ENCODE data around the gene ZNF816. TPM values are rescaled to one million over a fixed set of nuclear protein-coding genes. Genes with fewer than 3 reads are reported as not detected.
A peak's percentile ranks its signal among the peaks of the same experiment; 100 is the strongest.
"Not testable (repeated sequence)": the region's sequence is repeated elsewhere in the genome, so short reads cannot be mapped to it uniquely, and the experiment has no call there.

Gene ZNF816
- total RNA-seq, 2 donors from 2014 or later = 6.4 to 9.7 TPM

- DNase-seq (ENCODE audit: low spot score) = no peak
- intact Hi-C loops (cut with DNase I) = no loop called here
Observed at GRCh38 chr19:52967772-52968171, 5.1 kb upstream of the ZNF816 start.

- no peak for DNase-seq (ENCODE audit: low spot score)
- intact Hi-C loops (cut with DNase I) = no loop called here
Observed at GRCh38 chr19:52963247-52963618, 552 bp upstream of the ZNF816 start.

- DNase-seq (ENCODE audit: low spot score) = no peak
- intact Hi-C loops (cut with DNase I) = no loop called here
Observed at GRCh38 chr19:52961981-52962380, 700 bp downstream of the ZNF816 start.

DNA sequence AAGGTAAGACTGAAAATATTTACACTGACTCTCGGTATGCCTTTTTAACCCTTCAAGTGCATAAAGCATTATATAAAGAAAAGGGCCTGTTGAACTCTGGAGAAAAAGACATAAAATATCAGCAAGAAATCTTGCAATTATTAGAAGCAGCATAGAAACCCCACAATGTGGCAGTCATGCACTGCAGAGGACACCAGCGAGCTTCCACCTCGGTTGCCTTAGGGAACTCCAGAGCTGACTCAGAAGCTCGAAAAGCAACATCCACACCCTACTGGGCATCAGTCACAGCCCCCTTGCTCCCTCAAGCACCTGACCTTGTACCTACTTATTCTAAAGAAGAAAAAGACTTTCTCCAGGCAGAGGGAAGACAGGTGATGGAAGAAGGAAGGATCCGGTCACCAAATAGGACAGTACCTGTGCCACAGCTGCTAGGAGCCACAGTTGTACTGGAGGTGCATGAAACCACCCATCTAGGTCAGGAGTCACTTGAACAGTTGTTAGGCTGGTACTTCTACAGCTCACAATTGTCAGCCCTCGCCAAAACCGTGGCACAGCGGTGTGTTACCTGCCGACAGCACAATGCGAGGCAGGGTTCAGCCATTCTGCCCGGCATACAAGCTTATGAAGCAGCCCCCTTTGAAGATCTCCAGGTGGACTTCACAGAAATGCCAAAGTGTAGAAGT is 2.9 kb downstream of the ZNF816 start:
- intact Hi-C loops (cut with DNase I) = no loop called here
- DNase-seq (ENCODE audit: low spot score) = no peak

GRCh38 chr19:52957591-52957990 is 5.1 kb downstream of the ZNF816 start:
- intact Hi-C loops (cut with DNase I) = no loop called here
- no peak for DNase-seq (ENCODE audit: low spot score)

- intact Hi-C loops (cut with DNase I) = no loop called here
- no peak for DNase-seq (ENCODE audit: low spot score)
Observed at GRCh38 chr19:52956917-52957316, 5.8 kb downstream of the ZNF816 start.

DNA sequence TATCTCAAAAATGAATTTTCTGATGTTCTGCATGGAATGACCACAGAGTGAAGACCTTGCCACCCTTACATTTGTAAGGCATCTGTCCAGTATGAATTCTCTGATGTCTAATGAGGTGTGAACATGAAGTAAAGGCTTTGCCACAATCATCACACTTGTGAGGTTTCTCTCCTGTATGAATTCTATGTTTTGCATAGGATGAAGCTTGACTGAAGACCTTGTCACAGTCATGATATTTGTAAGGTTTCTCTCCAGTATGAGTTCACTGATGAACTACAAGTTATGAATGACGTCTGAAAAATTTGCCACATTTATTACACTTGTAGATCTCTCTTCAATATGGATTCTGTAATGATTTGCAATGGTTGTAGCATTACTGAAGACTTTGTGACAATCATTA is 13.3 kb downstream of the ZNF816 start:
- DNase-seq (ENCODE audit: low spot score) = no peak
- intact Hi-C loops (cut with DNase I) = no loop called here

- DNase-seq (ENCODE audit: low spot score) = no peak
- intact Hi-C loops (cut with DNase I) = no loop called here
Observed at GRCh38 chr19:52948025-52948770, 14.5 kb downstream of the ZNF816 start.

DNA sequence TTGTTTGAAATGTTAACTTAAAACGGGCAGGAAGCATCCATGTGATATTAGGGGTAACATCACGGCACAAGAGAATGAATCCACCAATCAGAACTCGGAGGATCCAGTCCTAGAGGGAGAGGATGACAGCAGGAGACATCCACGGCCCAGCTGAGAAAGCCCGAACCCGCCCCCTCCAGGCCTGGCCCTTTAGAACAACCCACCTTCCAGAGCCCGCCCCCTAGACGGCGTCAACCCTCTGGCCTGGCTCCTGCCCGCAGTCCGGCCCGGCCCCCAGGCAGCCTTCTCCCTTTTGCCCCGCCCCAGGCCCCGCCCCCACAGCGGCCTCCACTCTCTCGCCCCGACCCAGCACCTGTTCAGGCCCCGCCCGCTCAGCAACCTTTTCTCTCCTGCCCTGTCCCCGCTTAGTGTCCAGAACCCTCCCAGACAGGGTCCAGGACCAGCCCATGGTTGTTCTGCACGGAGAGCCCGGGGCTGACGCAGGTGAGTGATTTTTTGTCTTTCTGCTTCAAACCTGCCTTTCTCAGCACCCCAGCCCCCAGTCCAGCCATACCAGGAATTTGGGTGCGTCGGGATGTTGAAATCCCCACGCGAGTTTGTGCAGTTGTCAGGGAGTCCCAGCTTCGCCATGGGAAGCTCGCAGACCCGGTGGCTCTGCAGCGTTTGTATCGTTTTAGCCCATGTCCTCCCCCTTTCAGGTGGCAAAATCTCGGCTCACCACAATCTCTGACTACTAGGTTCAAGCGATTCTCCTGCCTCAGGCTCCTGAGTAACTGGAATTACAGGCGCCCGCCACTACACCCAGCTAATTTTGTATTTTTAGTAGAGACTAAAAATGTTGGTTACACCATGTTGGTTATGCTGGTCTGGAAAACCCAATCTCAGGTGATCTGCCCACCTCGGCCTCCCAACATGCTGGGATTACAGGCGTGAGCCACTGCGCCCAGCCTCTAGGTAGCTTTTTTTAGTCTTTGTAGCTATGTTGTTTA is 16.1 kb downstream of the ZNF816 start:
- intact Hi-C loops (cut with DNase I) = loop anchor here in 1 of 2 donors (1.0 to 2.0 kb wide), 2 partner anchors 26 to 70 kb away; no protein-coding TSS in a partner anchor
- no peak for DNase-seq (ENCODE audit: low spot score)

- intact Hi-C loops (cut with DNase I) = loop anchor here in 1 of 2 donors (1.0 to 2.0 kb wide), 2 partner anchors 27 to 69 kb away; no protein-coding TSS in a partner anchor
- DNase-seq (ENCODE audit: low spot score) = no peak
Observed at GRCh38 chr19:52945652-52946321, 16.9 kb downstream of the ZNF816 start.

GRCh38 chr19:52944703-52945493 is 17.8 kb downstream of the ZNF816 start:
- not testable (repeated sequence) for DNase-seq (ENCODE audit: low spot score)

DNA sequence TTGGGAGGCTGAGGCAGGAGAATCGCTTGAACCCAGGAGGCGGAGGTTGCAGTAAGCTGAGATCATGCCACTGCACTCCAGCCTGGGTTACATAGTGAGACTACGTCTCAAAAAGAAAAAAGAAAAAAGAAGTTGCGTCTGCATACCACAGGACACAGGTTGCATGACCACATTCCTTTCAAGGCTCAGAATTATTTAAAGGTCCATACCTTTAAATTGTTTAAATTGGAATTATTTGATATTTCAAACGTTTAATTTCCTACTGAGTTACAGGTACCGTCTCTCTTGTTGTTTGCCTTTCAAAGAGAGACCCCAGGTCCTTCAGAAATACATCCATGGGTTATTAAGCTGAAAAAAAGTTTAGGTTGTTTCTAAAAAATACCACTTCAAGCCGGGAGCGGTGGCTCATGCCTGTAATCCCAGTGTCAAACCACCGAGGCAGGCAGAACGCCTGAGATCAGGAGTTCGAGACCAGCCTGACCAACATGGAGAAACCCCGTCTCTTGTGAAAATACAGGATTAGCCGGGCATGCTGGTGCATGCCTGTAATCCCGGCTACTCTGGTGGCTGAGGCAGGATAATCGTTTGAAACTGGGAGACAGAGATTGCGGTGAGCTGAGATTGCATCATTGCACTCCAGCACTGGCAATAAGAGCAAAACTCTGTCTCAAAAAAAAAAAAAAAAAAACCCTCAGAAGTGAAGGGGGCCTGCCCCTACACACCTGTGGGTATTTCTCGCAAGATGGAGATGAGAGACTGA is 18.6 kb downstream of the ZNF816 start:
- intact Hi-C loops (cut with DNase I) = no loop called here
- DNase-seq (ENCODE audit: low spot score) = no peak

More at GRCh38 chr19:52944703-52945493, 17.8 kb downstream of the ZNF816 start:
- intact Hi-C loops (cut with DNase I) = not testable (repeated sequence)

DNA sequence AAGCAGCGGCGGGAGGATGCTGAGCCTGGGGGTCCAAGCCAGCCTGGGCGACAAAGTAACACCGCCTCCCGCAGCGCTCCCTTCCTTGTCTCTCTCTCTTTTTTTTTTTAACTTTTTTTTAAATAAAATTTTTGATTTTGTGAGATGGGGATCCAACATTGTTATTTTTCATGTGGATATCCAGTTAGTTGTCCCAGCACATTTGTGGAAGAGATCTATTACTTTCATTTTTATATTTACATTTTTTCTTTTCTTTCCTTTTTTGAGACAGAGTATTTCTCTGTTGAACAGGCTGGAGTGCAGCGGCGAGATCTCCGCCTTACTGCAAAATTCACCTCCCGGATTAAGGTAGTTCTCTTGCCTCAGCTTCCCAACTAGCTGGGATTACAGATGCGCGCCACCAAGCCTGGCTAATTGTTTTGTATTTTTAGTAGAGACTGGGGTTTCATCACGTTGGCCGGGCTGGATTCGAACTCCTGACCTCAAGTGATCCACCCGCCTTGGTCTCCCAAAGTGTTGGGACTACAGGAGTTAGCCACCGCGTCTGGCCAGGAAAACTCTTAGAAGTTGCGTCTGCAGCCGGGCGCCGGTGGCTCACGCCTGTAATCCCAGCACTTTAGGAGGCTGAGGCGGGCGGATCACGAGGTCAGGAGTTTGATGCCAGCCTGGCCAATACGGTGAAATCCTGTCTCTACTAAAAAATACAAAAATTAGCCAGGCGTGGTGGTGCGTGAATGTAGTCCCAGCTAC is 19.4 kb downstream of the ZNF816 start:
- no peak for DNase-seq (ENCODE audit: low spot score)
- intact Hi-C loops (cut with DNase I) = no loop called here

DNA sequence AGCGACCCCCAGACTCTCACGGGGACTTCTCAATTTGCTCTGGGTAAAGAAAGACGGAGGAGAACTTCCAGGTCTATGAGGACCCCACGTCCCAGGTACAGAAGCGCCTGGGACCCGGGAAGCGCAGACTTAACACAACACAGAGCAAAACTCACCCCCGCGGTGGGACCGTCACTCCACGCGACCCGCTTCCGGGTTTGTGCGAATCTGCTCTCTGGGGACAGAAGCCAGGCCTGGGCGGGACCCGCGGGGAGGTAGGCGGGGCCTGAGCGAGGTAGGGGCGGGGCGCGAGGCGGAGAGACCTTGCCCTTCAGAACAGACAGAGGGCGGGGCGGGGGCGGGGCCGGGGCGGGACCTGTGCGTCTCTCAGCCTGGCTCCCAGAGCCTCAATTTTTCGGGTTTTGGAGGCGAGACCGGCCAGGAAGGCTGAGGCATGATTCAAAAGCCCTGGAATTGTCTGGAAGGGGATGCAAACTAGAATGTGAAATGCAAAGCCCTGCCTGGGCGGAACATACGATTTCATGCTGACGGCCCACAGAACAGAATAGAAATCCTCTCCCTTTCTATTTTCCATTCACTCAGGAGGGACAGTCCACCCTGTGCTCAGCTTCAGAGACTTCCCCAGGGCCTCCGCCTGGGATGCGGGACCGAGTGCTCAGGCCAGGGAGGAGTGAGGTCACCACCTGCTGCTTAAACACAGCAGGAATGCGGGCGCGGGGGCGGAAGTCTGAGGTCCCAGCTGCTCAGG is 20.1 kb downstream of the ZNF816 start:
- DNase-seq (ENCODE audit: low spot score) = peak; percentile 98
- intact Hi-C loops (cut with DNase I) = no loop called here

DNA sequence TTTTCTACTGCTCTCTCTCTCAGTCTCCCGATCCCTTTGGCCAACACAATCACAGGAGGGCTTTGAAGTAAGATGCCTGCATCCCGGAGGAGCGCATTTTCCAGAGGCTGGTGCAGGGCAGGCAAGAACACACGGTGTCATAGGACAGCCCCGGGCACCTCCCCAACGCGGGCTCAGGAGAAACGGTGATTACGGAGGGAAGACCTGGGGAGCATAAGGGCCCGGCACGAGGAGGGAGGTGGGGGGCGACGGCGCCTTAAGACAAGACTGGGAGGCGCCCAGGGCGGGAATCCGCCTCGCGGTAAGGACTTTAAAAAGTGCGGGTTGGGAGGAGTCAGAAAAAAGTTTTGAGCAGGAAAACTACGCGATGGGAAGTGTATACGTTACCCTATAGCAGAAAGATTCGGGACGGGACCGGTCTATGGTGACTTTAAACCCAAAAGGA is 20.7 kb downstream of the ZNF816 start:
- intact Hi-C loops (cut with DNase I) = no loop called here
- peak; percentile 87 for DNase-seq (ENCODE audit: low spot score)

GRCh38 chr19:52941523-52941922 is 21.2 kb downstream of the ZNF816 start:
- DNase-seq (ENCODE audit: low spot score); intact Hi-C loops (cut with DNase I): not testable (repeated sequence)
